Uterus (tissue), 4 donors: ENCODE data around the gene DCTN2. TPM values are rescaled to one million over a fixed set of nuclear protein-coding genes. Genes with fewer than 3 reads are reported as not detected.

Experiments used
- DNase-seq, 2 donors: peaks; one replicate each; pipeline ENCODE4 v3.0.0-alpha.2; 2019 to 2020
- H3K27ac ChIP-seq, 2 donors: fragments of 200-600 bp; sonication (generic); 1 replicate in 1 of 2; 2 replicates in 1 of 2; pipeline ENCODE4 v1.5.1; 2016 to 2018
- H3K27me3 ChIP-seq, 2 donors: fragments of 200-600 bp; sonication (generic); one replicate each; pipeline ENCODE4 v1.5.1; 2018 to 2019; ENCODE audit warnings: control low read depth in 1 of 2
- H3K36me3 ChIP-seq, 2 donors: fragments of 200-600 bp; sonication (generic); one replicate each; pipeline ENCODE4 v1.5.1; 2019; ENCODE audit warnings: control low read depth in 1 of 2
- H3K4me1 ChIP-seq, 2 donors: fragments of 200-600 bp; sonication (generic); one replicate each; pipeline ENCODE4 v1.5.1; 2018 to 2019; ENCODE audit warnings: control low read depth in 1 of 2
- H3K4me3 ChIP-seq, 2 donors: fragments of 200-600 bp; sonication (generic); 1 replicate in 1 of 2; 2 replicates in 1 of 2; pipeline ENCODE4 v1.5.1; 2018 to 2019; ENCODE audit warnings: mild to moderate bottlenecking in 1 of 2
- H3K9me3 ChIP-seq, 2 donors: fragments of 200-600 bp; sonication (generic); one replicate each; pipeline ENCODE4 v1.5.1; 2019; ENCODE audit warnings: control low read depth in 1 of 2
- POLR2A ChIP-seq, 2 donors: fragments of 450-650 bp; IDR thresholded peaks; one replicate each; pipeline ENCODE4 v1.6.1; 2016; ENCODE audit warnings: antibody characterized with exemption in 2 of 2, mild to moderate bottlenecking in 1 of 2, moderate library complexity in 1 of 2
- intact Hi-C: fragments of 100-400 bp; cut with DNase I; formaldehyde crosslinking; loops from one replicate; pipeline ENCODE4 v1.15.1; 2023; ENCODE audit warnings: low total_unique reads
- total RNA-seq, 4 donors: library from RNA; depleted of rRNA in 3 of 4; stranded (reverse); fragments of >200 nt in 3 of 4; gene quantifications; one replicate each; pipeline versions ENCODE4 v1.1.0 to v1.2.4, GENCODE V29; 2014 to 2023
- TF ChIP-seq, protein P1 (sequence below), 4 experiments: fragments of 200-600 bp in 2 of 4; fragments of 450-650 bp in 2 of 4; sonication (generic) in 2 of 4; IDR thresholded peaks; one replicate each; pipeline ENCODE4 v1.5.1; 2016 to 2019; ENCODE audit warnings: antibody characterized with exemption in 4 of 4, mild to moderate bottlenecking in 2 of 4, moderate library complexity in 1 of 4
- donor health status: DM: yes; HTN: yes; CAD: no.

The DCTN2 gene
- total RNA-seq, 4 donors from 2014 or later, result 117 to 175 (median 126) TPM

DNA sequence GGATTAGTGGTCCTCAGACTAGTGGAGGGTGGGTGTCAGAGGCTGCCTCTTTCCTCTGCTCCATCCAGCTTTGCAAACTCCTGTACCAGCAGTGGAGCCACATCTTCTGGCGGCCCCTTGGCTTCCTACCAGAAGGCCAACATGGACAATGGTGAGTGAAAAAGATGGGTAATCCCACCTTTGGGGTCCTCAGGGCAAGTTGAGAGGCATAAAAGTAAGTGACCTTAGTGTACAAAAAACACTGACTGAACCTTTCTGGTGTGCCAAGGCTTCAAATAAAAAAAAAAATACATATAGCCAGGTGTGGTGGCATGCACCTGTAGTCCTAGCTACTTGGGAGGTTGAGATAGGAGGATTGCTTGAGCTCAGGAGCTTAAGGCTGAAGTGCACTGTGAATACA, 34.8 kb upstream of the DCTN2 start:
- no peak for TF ChIP-seq POLR2A (IDR thresholded peaks at IDR 0.05)
- TF ChIP-seq, protein P1, sequence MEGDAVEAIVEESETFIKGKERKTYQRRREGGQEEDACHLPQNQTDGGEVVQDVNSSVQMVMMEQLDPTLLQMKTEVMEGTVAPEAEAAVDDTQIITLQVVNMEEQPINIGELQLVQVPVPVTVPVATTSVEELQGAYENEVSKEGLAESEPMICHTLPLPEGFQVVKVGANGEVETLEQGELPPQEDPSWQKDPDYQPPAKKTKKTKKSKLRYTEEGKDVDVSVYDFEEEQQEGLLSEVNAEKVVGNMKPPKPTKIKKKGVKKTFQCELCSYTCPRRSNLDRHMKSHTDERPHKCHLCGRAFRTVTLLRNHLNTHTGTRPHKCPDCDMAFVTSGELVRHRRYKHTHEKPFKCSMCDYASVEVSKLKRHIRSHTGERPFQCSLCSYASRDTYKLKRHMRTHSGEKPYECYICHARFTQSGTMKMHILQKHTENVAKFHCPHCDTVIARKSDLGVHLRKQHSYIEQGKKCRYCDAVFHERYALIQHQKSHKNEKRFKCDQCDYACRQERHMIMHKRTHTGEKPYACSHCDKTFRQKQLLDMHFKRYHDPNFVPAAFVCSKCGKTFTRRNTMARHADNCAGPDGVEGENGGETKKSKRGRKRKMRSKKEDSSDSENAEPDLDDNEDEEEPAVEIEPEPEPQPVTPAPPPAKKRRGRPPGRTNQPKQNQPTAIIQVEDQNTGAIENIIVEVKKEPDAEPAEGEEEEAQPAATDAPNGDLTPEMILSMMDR (IDR thresholded peaks at IDR 0.05), result no peak
- no peak for DNase-seq
- no peaks in the 10 kb centered on the region for H3K9me3 ChIP-seq
- no peaks in the 10 kb centered on the region for H3K27me3 ChIP-seq
- no peaks in the 10 kb centered on the region for H3K36me3 ChIP-seq
- intact Hi-C loops, result loop anchor here (2.0 kb wide), 1 partner anchor 39 kb away; no protein-coding TSS in a partner anchor
- no peaks in the 10 kb centered on the region for H3K4me1 ChIP-seq
- H3K27ac ChIP-seq, result no peak overlapping the region
- H3K4me3 ChIP-seq, result no peak overlapping the region

GRCh38 chr12:57580466-57580795, 33.4 kb upstream of the DCTN2 start:
- Histone ChIP-seq H3K27me3 (no peaks in the 10 kb centered on the region), H3K36me3 (no peaks in the 10 kb centered on the region), H3K4me1 (no peaks in the 10 kb centered on the region), H3K27ac (no peak overlapping the region), H3K9me3 (no peaks in the 10 kb centered on the region), H3K4me3 (no peak overlapping the region)
- DNase-seq, result no peak
- intact Hi-C loops, result no loop called here
- no peak for TF ChIP-seq POLR2A (IDR thresholded peaks at IDR 0.05)
- TF ChIP-seq, protein P1 (IDR thresholded peaks at IDR 0.05), result no peak

DNA sequence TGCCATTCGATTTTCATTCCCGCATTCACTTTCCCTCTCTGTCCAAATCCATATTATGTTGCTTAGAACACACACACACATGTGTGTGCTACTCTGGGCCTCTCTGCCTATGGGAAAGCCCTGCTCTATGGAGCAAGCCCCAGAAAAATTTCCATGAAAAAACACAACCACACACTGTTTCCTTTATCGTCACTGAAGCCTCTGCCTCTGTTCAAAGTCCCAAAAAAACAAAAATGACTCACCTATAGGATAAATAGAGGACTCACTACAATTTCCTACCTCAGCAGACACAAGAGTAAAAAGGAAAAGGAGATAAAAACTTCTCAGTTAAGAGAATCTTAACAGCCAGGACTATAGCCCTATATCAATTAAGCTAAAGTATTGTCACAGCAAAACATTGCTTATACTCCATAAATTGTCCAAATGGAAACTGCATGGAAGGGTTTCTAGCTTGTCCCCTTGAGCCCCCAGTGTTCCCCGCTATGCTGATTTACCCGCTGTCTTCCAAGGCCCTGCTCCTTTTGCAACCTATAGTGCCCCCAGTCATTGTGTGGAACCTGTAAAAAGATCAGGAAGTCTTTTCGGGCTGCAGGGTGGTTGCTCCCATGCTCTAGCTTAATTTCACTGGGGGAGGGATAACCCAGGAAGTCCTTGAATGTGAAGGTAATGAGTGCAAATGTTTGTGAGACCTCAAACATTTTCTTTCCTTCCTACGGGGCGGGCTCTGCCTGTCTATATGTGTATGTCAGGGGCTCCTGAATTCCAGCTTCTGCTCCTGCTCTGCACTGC, 32.9 kb upstream of the DCTN2 start:
- intact Hi-C loops, result no loop called here
- Histone ChIP-seq H3K9me3 (no peaks in the 10 kb centered on the region), H3K4me1 (no peaks in the 10 kb centered on the region), H3K4me3 (no peak overlapping the region), H3K27ac (no peak overlapping the region), H3K36me3 (no peaks in the 10 kb centered on the region), H3K27me3 (no peaks in the 10 kb centered on the region)
- no peak for DNase-seq
- TF ChIP-seq, protein P1 (IDR thresholded peaks at IDR 0.05), result no peak
- TF ChIP-seq POLR2A (IDR thresholded peaks at IDR 0.05), result no peak

DNA sequence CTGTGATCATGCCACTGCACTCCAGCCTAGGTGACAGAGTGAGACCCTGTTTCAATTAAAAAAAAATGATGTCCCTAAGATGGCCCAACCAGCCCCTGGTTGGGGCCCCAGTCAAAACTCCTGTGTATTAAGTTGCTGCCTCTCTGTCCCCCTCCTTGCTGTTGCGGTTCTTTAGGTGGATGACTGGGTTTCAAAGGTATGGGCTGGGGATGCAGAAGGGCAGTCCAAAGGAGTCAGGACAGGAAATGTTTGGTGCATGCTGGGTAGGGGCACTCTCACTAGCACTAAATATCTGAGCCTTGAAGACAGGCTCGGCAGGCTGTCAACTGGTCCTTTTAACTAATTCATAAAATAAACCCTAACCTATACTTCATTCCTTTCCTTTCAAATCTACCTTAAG, 32.0 kb upstream of the DCTN2 start:
- DNase-seq, result no peak
- Histone ChIP-seq H3K27ac (no peak overlapping the region), H3K4me3 (no peak overlapping the region), H3K36me3 (no peaks in the 10 kb centered on the region), H3K27me3 (no peaks in the 10 kb centered on the region), H3K9me3 (no peaks in the 10 kb centered on the region), H3K4me1 (no peaks in the 10 kb centered on the region)
- intact Hi-C loops, result no loop called here
- TF ChIP-seq, protein P1 (IDR thresholded peaks at IDR 0.05), result no peak
- no peak for TF ChIP-seq POLR2A (IDR thresholded peaks at IDR 0.05)

- no peak for TF ChIP-seq POLR2A (IDR thresholded peaks at IDR 0.05)
- TF ChIP-seq, protein P1 (IDR thresholded peaks at IDR 0.05), result no peak
- Histone ChIP-seq H3K27ac (no peak overlapping the region), H3K36me3 (no peaks in the 10 kb centered on the region), H3K9me3 (no peaks in the 10 kb centered on the region), H3K27me3 (no peaks in the 10 kb centered on the region), H3K4me3 (no peak overlapping the region), H3K4me1 (no peaks in the 10 kb centered on the region)
- no peak for DNase-seq
- intact Hi-C loops, result no loop called here
Observed at GRCh38 chr12:57577981-57578758, 31.2 kb upstream of the DCTN2 start.
